ENCODE results near the gene DSCAML1.

DSCAML1 gene

GRCh38 chr11:117418737-117419481 is 378.1 kb downstream of the DSCAML1 start:
- DNase-seq (ENCODE audit: extremely low spot score) = no peak
- TF ChIP-seq SUZ12 (IDR thresholded peaks at IDR 0.05) (no peak), BHLHE40 (IDR thresholded peaks at IDR 0.05; ENCODE audit: borderline replicate concordance) (no peak), L3MBTL2 (conservative IDR thresholded peaks at IDR 0.05) (no peak), HDGF (IDR thresholded peaks at IDR 0.05; ENCODE audit: borderline replicate concordance) (no peak), SP1 (IDR thresholded peaks at IDR 0.05) (no peak), FOXK2 (IDR thresholded peaks at IDR 0.05) (no peak), CTBP1 (IDR thresholded peaks at IDR 0.05; ENCODE audit: borderline replicate concordance) (no peak), FOXA1 (IDR thresholded peaks at IDR 0.05) (no peak), ZNF384 (IDR thresholded peaks at IDR 0.05) (no peak), LEF1 (IDR thresholded peaks at IDR 0.05; ENCODE audit: borderline replicate concordance) (no peak), FOXM1 (IDR thresholded peaks at IDR 0.05; ENCODE audit: borderline replicate concordance) (no peak), ELF4 (IDR thresholded peaks at IDR 0.05) (no peak), NFRKB (IDR thresholded peaks at IDR 0.05) (no peak), ARNT (IDR thresholded peaks at IDR 0.05) (no peak), TARDBP (IDR thresholded peaks at IDR 0.05) (no peak), PKNOX1 (IDR thresholded peaks at IDR 0.05) (no peak)
- ChIA-PET POLR2A (no interaction called here), CTCF (interaction anchor here (1.2 kb wide), 1 partner anchor 389 kb away, joined by 3 read pairs; no protein-coding TSS in a partner anchor)

- ChIA-PET CTCF (no interaction called here), POLR2A (no interaction called here)
- TF ChIP-seq FOXA1 (IDR thresholded peaks at IDR 0.05) = no peak
- no peak for TF ChIP-seq TARDBP (IDR thresholded peaks at IDR 0.05)
- TF ChIP-seq L3MBTL2 (conservative IDR thresholded peaks at IDR 0.05) = no peak
- no peak for TF ChIP-seq FOXM1 (IDR thresholded peaks at IDR 0.05; ENCODE audit: borderline replicate concordance)
- no peak for TF ChIP-seq FOXK2 (IDR thresholded peaks at IDR 0.05)
- no peak for TF ChIP-seq SUZ12 (IDR thresholded peaks at IDR 0.05)
- no peak for DNase-seq (ENCODE audit: extremely low spot score)
These were observed 379.2 kb downstream of the DSCAML1 start for GRCh38 chr11:117417856-117418255.

GRCh38 chr11:117417342-117417741 is 379.7 kb downstream of the DSCAML1 start:
- no peak for DNase-seq (ENCODE audit: extremely low spot score)
- TF ChIP-seq PKNOX1 (IDR thresholded peaks at IDR 0.05) = no peak
- no peak for TF ChIP-seq L3MBTL2 (conservative IDR thresholded peaks at IDR 0.05)
- TF ChIP-seq BHLHE40 (IDR thresholded peaks at IDR 0.05; ENCODE audit: borderline replicate concordance) = no peak
- no peak for TF ChIP-seq LEF1 (IDR thresholded peaks at IDR 0.05; ENCODE audit: borderline replicate concordance)
- no peak for TF ChIP-seq CTBP1 (IDR thresholded peaks at IDR 0.05; ENCODE audit: borderline replicate concordance)
- TF ChIP-seq SUZ12 (IDR thresholded peaks at IDR 0.05) = no peak
- no peak for TF ChIP-seq NFRKB (IDR thresholded peaks at IDR 0.05)
- TF ChIP-seq TARDBP (IDR thresholded peaks at IDR 0.05) = no peak
- TF ChIP-seq FOXK2 (IDR thresholded peaks at IDR 0.05) = no peak
- no peak for TF ChIP-seq ARNT (IDR thresholded peaks at IDR 0.05)
- TF ChIP-seq ELF4 (IDR thresholded peaks at IDR 0.05) = no peak
- TF ChIP-seq SP1 (IDR thresholded peaks at IDR 0.05) = no peak
- TF ChIP-seq ZNF384 (IDR thresholded peaks at IDR 0.05) = no peak
- TF ChIP-seq HDGF (IDR thresholded peaks at IDR 0.05; ENCODE audit: borderline replicate concordance) = no peak
- TF ChIP-seq FOXA1 (IDR thresholded peaks at IDR 0.05) = no peak
- no peak for TF ChIP-seq FOXM1 (IDR thresholded peaks at IDR 0.05; ENCODE audit: borderline replicate concordance)
- ChIA-PET POLR2A (no interaction called here), CTCF (interaction anchor here (2.9 kb wide), 1 partner anchor 9 kb away, joined by 9 read pairs; no protein-coding TSS in a partner anchor)

GRCh38 chr11:117415358-117415896 is 381.6 kb downstream of the DSCAML1 start:
- POLR2A ChIA-PET = no interaction called here
- no peak for TF ChIP-seq PKNOX1 (IDR thresholded peaks at IDR 0.05)
- no peak for TF ChIP-seq SUZ12 (IDR thresholded peaks at IDR 0.05)
- no peak for TF ChIP-seq CTBP1 (IDR thresholded peaks at IDR 0.05; ENCODE audit: borderline replicate concordance)
- TF ChIP-seq LEF1 (IDR thresholded peaks at IDR 0.05; ENCODE audit: borderline replicate concordance) = no peak
- no peak for TF ChIP-seq SP1 (IDR thresholded peaks at IDR 0.05)
- TF ChIP-seq L3MBTL2 (conservative IDR thresholded peaks at IDR 0.05) = no peak
- TF ChIP-seq FOXM1 (IDR thresholded peaks at IDR 0.05; ENCODE audit: borderline replicate concordance) = no peak
- TF ChIP-seq FOXK2 (IDR thresholded peaks at IDR 0.05) = no peak
- CTCF ChIA-PET = interaction anchor here (2.9 kb wide), 1 partner anchor 11 kb away, joined by 9 read pairs; no protein-coding TSS in a partner anchor
- DNase-seq (ENCODE audit: extremely low spot score) = no peak

- TF ChIP-seq L3MBTL2 (conservative IDR thresholded peaks at IDR 0.05) = no peak
- TF ChIP-seq CTBP1 (IDR thresholded peaks at IDR 0.05; ENCODE audit: borderline replicate concordance) = no peak
- TF ChIP-seq FOXK2 (IDR thresholded peaks at IDR 0.05) = no peak
- no peak for TF ChIP-seq BHLHE40 (IDR thresholded peaks at IDR 0.05; ENCODE audit: borderline replicate concordance)
- no peak for TF ChIP-seq ARNT (IDR thresholded peaks at IDR 0.05)
- TF ChIP-seq LEF1 (IDR thresholded peaks at IDR 0.05; ENCODE audit: borderline replicate concordance) = no peak
- no peak for TF ChIP-seq ZNF384 (IDR thresholded peaks at IDR 0.05)
- TF ChIP-seq TARDBP (IDR thresholded peaks at IDR 0.05) = no peak
- TF ChIP-seq NFRKB (IDR thresholded peaks at IDR 0.05) = no peak
- no peak for TF ChIP-seq SUZ12 (IDR thresholded peaks at IDR 0.05)
- TF ChIP-seq HDGF (IDR thresholded peaks at IDR 0.05; ENCODE audit: borderline replicate concordance) = no peak
- POLR2A ChIA-PET = no interaction called here
- CTCF ChIA-PET = interaction anchor here (1.8 to 2.9 kb wide), 2 partner anchors 11 kb away, joined by 8 to 9 read pairs; no protein-coding TSS in a partner anchor
- DNase-seq (ENCODE audit: extremely low spot score) = no peak
These were observed 382.3 kb downstream of the DSCAML1 start for GRCh38 chr11:117414724-117415123.
